ENCODE results near the gene KRT38.
"Not testable (repeated sequence)": the region's sequence is repeated elsewhere in the genome, so short reads cannot be mapped to it uniquely, and the experiment has no call there.

The KRT38 gene

DNA sequence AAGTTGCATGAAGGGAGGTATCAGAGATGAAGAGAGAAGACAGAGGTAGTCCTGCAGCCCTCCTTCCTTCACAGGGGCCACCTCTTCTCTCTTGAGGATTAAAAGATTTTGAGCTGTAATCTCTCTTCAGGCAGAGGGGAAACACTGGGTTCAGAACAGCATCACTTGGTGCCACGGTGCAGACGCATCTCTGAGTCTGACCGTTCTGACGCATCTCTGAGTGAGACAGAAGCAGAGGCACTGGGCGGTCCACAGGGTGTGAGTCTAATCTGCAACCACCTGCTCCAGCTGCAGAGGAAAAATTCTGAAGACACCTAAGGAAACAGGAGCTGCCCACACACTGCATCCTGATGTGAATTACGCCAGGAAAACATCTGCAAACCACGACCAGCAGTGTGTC, 11.1 kb downstream of the KRT38 start:
- TF ChIP-seq, protein P1, sequence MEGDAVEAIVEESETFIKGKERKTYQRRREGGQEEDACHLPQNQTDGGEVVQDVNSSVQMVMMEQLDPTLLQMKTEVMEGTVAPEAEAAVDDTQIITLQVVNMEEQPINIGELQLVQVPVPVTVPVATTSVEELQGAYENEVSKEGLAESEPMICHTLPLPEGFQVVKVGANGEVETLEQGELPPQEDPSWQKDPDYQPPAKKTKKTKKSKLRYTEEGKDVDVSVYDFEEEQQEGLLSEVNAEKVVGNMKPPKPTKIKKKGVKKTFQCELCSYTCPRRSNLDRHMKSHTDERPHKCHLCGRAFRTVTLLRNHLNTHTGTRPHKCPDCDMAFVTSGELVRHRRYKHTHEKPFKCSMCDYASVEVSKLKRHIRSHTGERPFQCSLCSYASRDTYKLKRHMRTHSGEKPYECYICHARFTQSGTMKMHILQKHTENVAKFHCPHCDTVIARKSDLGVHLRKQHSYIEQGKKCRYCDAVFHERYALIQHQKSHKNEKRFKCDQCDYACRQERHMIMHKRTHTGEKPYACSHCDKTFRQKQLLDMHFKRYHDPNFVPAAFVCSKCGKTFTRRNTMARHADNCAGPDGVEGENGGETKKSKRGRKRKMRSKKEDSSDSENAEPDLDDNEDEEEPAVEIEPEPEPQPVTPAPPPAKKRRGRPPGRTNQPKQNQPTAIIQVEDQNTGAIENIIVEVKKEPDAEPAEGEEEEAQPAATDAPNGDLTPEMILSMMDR (IDR thresholded peaks at IDR 0.05; ENCODE audit: control insufficient read depth, extremely low read depth, insufficient read depth), result no peak
- no peak overlapping the region for H3K4me3 ChIP-seq (ENCODE audit: low read depth, low read length)
- DNase-seq (ENCODE audit: low read depth), result no peak

- TF ChIP-seq, protein P1 (IDR thresholded peaks at IDR 0.05; ENCODE audit: control insufficient read depth, extremely low read depth, insufficient read depth), result no peak
- H3K4me3 ChIP-seq (ENCODE audit: low read depth, low read length), result no peak overlapping the region
- no peak for DNase-seq (ENCODE audit: low read depth)
Observed at GRCh38 chr17:41428591-41429291, 12.0 kb downstream of the KRT38 start.

GRCh38 chr17:41424111-41424635, 16.6 kb downstream of the KRT38 start, which contains the start of gene KRT37:
KRT37 (minus strand) TSS chr17:41424585; CDS start chr17:41424523, 62 bp downstream.
- TF ChIP-seq, protein P1 (IDR thresholded peaks at IDR 0.05; ENCODE audit: control insufficient read depth, extremely low read depth, insufficient read depth), result no peak
- H3K4me3 ChIP-seq (ENCODE audit: low read depth, low read length), result no peak within 1 kb of the TSS
- no peak for DNase-seq (ENCODE audit: low read depth)

DNA sequence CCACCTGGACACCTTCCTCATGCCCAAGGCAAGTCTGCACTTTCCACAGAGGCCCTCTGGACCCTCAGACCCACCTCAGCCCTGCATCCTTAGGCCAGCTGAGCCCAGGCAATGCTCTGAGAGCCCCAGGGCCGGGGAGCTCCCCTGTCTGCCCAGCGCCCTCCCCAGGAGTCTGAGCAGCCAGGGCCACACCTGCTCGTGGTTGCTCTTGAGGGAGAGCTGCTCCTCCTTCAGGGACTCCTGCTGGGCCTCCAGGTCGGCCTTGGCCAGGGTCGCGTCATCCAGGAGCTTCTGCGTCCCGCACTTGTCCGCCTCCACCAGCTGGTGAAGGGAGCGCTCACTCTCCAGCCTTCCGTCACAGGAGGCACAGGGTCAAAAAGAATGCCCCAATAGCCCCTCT, 18.2 kb downstream of the KRT38 start:
- not testable (repeated sequence) for DNase-seq (ENCODE audit: low read depth); H3K4me3 ChIP-seq (ENCODE audit: low read depth, low read length)

- no peak overlapping the region for H3K4me3 ChIP-seq (ENCODE audit: low read depth, low read length)
- no peak for DNase-seq (ENCODE audit: low read depth)
- TF ChIP-seq, protein P1 (IDR thresholded peaks at IDR 0.05; ENCODE audit: control insufficient read depth, extremely low read depth, insufficient read depth), result no peak
Observed at GRCh38 chr17:41421617-41422016, 19.2 kb downstream of the KRT38 start.

- peak; percentile 44 for DNase-seq (ENCODE audit: low read depth)
- H3K4me3 ChIP-seq (ENCODE audit: low read depth, low read length), result no peak overlapping the region
- TF ChIP-seq, protein P1 (IDR thresholded peaks at IDR 0.05; ENCODE audit: control insufficient read depth, extremely low read depth, insufficient read depth), result no peak
Observed at GRCh38 chr17:41421116-41421515, 19.7 kb downstream of the KRT38 start.

- DNase-seq (ENCODE audit: low read depth), result no peak
- TF ChIP-seq, protein P1 (IDR thresholded peaks at IDR 0.05; ENCODE audit: control insufficient read depth, extremely low read depth, insufficient read depth), result no peak
- H3K4me3 ChIP-seq (ENCODE audit: low read depth, low read length), result no peak overlapping the region
Observed at GRCh38 chr17:41420134-41420533, 20.6 kb downstream of the KRT38 start.
